A673 (cell line): Measurements from ENCODE around the gene CABLES2. TPM values are rescaled to one million over a fixed set of nuclear protein-coding genes. Genes with fewer than 3 reads are reported as not detected.

Source experiments
- BruUV-seq: library from RNA; stranded (reverse); fragments of 400-500 nt; replicated peaks from 2 replicates; lab custom pipeline; 2021; lab: Mats Ljungman, UMichigan
- CTCF ChIA-PET: fragments of 300-600 bp; sonication (Branson Sonifier 250); formaldehyde crosslinking; loops from one replicate; lab custom pipeline; 2022; ENCODE audit warnings: antibody characterized with exemption; lab: Charles Lee
- POLR2A ChIA-PET: fragments of 300-600 bp; sonication (Branson Sonifier 250); formaldehyde crosslinking; loops from one replicate; lab custom pipeline; 2022; ENCODE audit warnings: antibody characterized with exemption; ENCODE audit not compliant: low non-redundant PET; lab: Charles Lee
- DNase-seq: peaks from one replicate; pipeline ENCODE4 v3.0.0-alpha.2; 2015; ENCODE audit warnings: low spot score
- H3K27ac ChIP-seq: fragments of 200-600 bp; sonication (generic); 2 replicates; pipeline ENCODE4 v1.5.1; 2016; ENCODE audit warnings: mixed run types, low read depth, mild to moderate bottlenecking, mixed read lengths, antibody characterized with exemption, low read length; ENCODE audit not compliant: poor library complexity, severe bottlenecking
- H3K27me3 ChIP-seq: fragments of 200-600 bp; sonication (generic); replicated peaks from 2 replicates; pipeline ENCODE4 v1.6.1; 2017; ENCODE audit warnings: mixed run types, low read depth, mild to moderate bottlenecking, mixed read lengths, antibody characterized with exemption, low read length; ENCODE audit not compliant: insufficient read depth, poor library complexity
- H3K36me3 ChIP-seq: fragments of 200-600 bp; sonication (generic); 2 replicates; pipeline ENCODE4 v1.6.1; 2016; ENCODE audit warnings: mixed run types, mild to moderate bottlenecking, mixed read lengths, antibody characterized with exemption, low read length; ENCODE audit not compliant: insufficient read depth, poor library complexity, severe bottlenecking
- H3K4me1 ChIP-seq: fragments of 200-600 bp; sonication (generic); 2 replicates; pipeline ENCODE4 v1.6.1; 2017; ENCODE audit warnings: mixed run types, mild to moderate bottlenecking, mixed read lengths, antibody characterized with exemption, low read length; ENCODE audit not compliant: insufficient read depth, poor library complexity, severe bottlenecking
- H3K4me3 ChIP-seq: fragments of 200-600 bp; sonication (generic); 2 replicates; pipeline ENCODE4 v1.5.1; 2016; ENCODE audit warnings: low read depth, mixed run types, mild to moderate bottlenecking, mixed read lengths, low read length; ENCODE audit not compliant: poor library complexity, severe bottlenecking
- H3K9me3 ChIP-seq: fragments of 200-600 bp; sonication (generic); 2 replicates; pipeline ENCODE4 v1.6.1; 2016; ENCODE audit warnings: mixed run types, low read depth, mild to moderate bottlenecking, mixed read lengths, antibody characterized with exemption, low read length; ENCODE audit not compliant: poor library complexity, severe bottlenecking
- EZH2 ChIP-seq: fragments of 200-600 bp; sonication (generic); IDR thresholded peaks from 2 replicates; pipeline ENCODE4 v1.6.1; 2017; ENCODE audit warnings: borderline replicate concordance, low read depth, mild to moderate bottlenecking, mixed read lengths, antibody characterized with exemption, low read length; ENCODE audit not compliant: poor library complexity, severe bottlenecking
- intact Hi-C: fragments of 100-400 bp; cut with micrococcal nuclease; formaldehyde crosslinking; loops from one replicate; pipeline ENCODE4 v1.10.0; 2022; ENCODE audit not compliant: unreplicated experiment
- total RNA-seq: library from RNA; stranded (reverse); gene quantifications from 2 replicates; pipeline ENCODE4 v1.2.3, GENCODE V29; 2021
- TF ChIP-seq, protein P1 (sequence below): fragments of 300-800, 200-600 bp; sonication (generic); conservative IDR thresholded peaks from 2 replicates; pipeline ENCODE4 v1.5.1; 2017; ENCODE audit warnings: low read depth, mild to moderate bottlenecking, antibody characterized with exemption, low read length, moderate library complexity, mixed read lengths

CABLES2 gene
- total RNA-seq, 1 experiment from 2014 or later, result 11.8 TPM

GRCh38 chr20:62386383-62387218 is 20.5 kb downstream of the CABLES2 start, which contains the start of gene RPS21:
TSS of gene RPS21 (plus strand) at chr20:62387103. CDS start at chr20:62387339, 236 bp downstream.
- Histone ChIP-seq H3K36me3 (peaks cover 50% of the 10 kb centered on the region), H3K4me3 (peak within 1 kb of the TSS; percentile 100), H3K27ac (peak within 1 kb of the TSS; percentile 96), H3K9me3 (no peaks in the 10 kb centered on the region), H3K4me1 (peaks cover 24% of the 10 kb centered on the region), H3K27me3 (no peaks in the 10 kb centered on the region)
- peak; percentile 95 for DNase-seq
- CTCF ChIA-PET, result interaction anchor here (0.6 to 0.7 kb wide), 4 partner anchors 20 to 1351 kb away, joined by 3 to 9 read pairs (median 6); partner anchors contain the start of gene LAMA5
- POLR2A ChIA-PET, result interaction anchor here (0.6 kb wide), 3 partner anchors 166 to 1255 kb away, joined by 3 to 11 read pairs (median 3); no protein-coding TSS in a partner anchor
- TF ChIP-seq EZH2, result no peak
- TF ChIP-seq, protein P1, sequence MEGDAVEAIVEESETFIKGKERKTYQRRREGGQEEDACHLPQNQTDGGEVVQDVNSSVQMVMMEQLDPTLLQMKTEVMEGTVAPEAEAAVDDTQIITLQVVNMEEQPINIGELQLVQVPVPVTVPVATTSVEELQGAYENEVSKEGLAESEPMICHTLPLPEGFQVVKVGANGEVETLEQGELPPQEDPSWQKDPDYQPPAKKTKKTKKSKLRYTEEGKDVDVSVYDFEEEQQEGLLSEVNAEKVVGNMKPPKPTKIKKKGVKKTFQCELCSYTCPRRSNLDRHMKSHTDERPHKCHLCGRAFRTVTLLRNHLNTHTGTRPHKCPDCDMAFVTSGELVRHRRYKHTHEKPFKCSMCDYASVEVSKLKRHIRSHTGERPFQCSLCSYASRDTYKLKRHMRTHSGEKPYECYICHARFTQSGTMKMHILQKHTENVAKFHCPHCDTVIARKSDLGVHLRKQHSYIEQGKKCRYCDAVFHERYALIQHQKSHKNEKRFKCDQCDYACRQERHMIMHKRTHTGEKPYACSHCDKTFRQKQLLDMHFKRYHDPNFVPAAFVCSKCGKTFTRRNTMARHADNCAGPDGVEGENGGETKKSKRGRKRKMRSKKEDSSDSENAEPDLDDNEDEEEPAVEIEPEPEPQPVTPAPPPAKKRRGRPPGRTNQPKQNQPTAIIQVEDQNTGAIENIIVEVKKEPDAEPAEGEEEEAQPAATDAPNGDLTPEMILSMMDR, result no peak
- BruUV-seq, result TSS peak; percentile 65
- intact Hi-C loops, result no loop called here

- DNase-seq, result peak; percentile 81
- no peaks in the 10 kb centered on the region for H3K9me3 ChIP-seq
- H3K27ac ChIP-seq, result no peak overlapping the region
- no peak overlapping the region for H3K4me3 ChIP-seq
- BruUV-seq, result no TSS peak
- POLR2A ChIA-PET, result no interaction called here
- H3K4me1 ChIP-seq, result peaks cover 14% of the 10 kb centered on the region
- CTCF ChIA-PET, result interaction anchor here (0.6 to 1.3 kb wide), 9 partner anchors 8 to 1757 kb away, joined by 3 to 19 read pairs (median 4); partner anchors contain the start of gene ADRM1
- intact Hi-C loops, result loop anchor here (1.0 kb wide), 1 partner anchor 80 kb away; the partner anchor contains the start of gene ADRM1
- no peaks in the 10 kb centered on the region for H3K27me3 ChIP-seq
- H3K36me3 ChIP-seq, result peaks cover 13% of the 10 kb centered on the region
- TF ChIP-seq, protein P1, result peak; percentile 88
- TF ChIP-seq EZH2, result no peak
Measured at GRCh38 chr20:62382306-62383198, 24.5 kb downstream of the CABLES2 start.

DNA sequence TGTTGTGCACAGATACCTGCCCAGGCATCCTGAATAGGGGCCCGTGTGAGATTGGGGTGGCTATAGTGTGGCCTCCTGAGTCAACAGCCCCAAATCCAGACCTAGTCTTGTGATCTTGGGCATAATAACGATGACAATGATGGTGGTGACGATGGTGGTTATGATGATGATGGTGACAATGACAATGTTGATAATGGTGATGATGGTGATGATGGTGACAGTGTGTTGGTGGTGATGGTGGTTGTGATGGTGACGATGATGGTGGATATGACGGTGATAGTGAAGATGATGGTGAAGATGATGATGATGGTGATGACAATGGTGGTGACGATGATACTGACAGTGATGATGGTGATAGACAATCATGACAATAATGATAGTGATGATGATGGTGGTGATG is 25.2 kb downstream of the CABLES2 start:
- Histone ChIP-seq H3K9me3 (no peaks in the 10 kb centered on the region), H3K27me3 (no peaks in the 10 kb centered on the region), H3K4me3 (no peak overlapping the region), H3K27ac (no peak overlapping the region), H3K36me3 (peaks cover 11% of the 10 kb centered on the region), H3K4me1 (peaks cover 14% of the 10 kb centered on the region)
- ChIA-PET CTCF (no interaction called here), POLR2A (no interaction called here)
- intact Hi-C loops, result loop anchor here (1.0 kb wide), 1 partner anchor 80 kb away; the partner anchor contains the start of gene ADRM1
- DNase-seq, result no peak
- TF ChIP-seq, protein P1, result no peak
- TF ChIP-seq EZH2, result no peak
- no TSS peak for BruUV-seq
